Right cardiac atrium (tissue), 5 donors: ENCODE results near the gene QKI. TPM values are rescaled to one million over a fixed set of nuclear protein-coding genes. Genes with fewer than 3 reads are reported as not detected.

Experiments
- ATAC-seq, 2 donors: fragments of 200-7000 bp; cut with Tn5 transposase; one replicate each; pipeline versions ENCODE4 v1.8.0 to v1.9.1; 2020; ENCODE audit warnings: moderate library complexity in 2 of 2, mild to moderate bottlenecking in 1 of 2
- DNase-seq, 3 donors: peaks; one replicate each; pipeline ENCODE4 v3.0.0-alpha.2; 2020
- H3K27ac ChIP-seq: one replicate; pipeline ENCODE4 v1.5.1; 2013; ENCODE audit warnings: mild to moderate bottlenecking, low read length, control low read depth, moderate library complexity
- H3K27me3 ChIP-seq: one replicate; pipeline ENCODE4 v1.6.1; 2013; ENCODE audit not compliant: control insufficient read depth, insufficient read depth
- H3K4me1 ChIP-seq: one replicate; pipeline ENCODE4 v1.6.1; 2013; ENCODE audit warnings: low read length; ENCODE audit not compliant: control insufficient read depth, insufficient read depth
- H3K4me3 ChIP-seq: one replicate; pipeline ENCODE4 v1.5.1; 2013; ENCODE audit warnings: low read length, control low read depth
- H3K9me3 ChIP-seq: one replicate; pipeline ENCODE4 v1.6.1; 2013; ENCODE audit warnings: low read length; ENCODE audit not compliant: control insufficient read depth
- WGBS: extraction: QIAGEN DNeasy Blood & Tissue Kit; methylation state at CpG from one replicate; pipeline ENCODE4 v1.1.7; 2013; 5-methylcytosine and 5-hydroxymethylcytosine counted together
- intact Hi-C, 4 donors: fragments of 100-400 bp; cut with DNase I; formaldehyde crosslinking; loops; one replicate each; pipeline versions ENCODE4 v1.11.0 to v1.14.0; 2022 to 2023
- polyA plus RNA-seq: library from polyadenylated mRNA; stranded (reverse); fragments of 200-250 nt; gene quantifications from one replicate; pipeline ENCODE4 v1.2.3, GENCODE V29; 2013
- total RNA-seq, 4 donors: library from RNA; stranded (reverse); fragmentation: NEBNext Ultra II Directional; extraction: Animal tissue kit (Norgen Biotek cat#: 25700); gene quantifications; one replicate each; pipeline ENCODE4 v1.2.1, GENCODE V29; 2021
- donor health status: healthy with polysubstance abuse.
- donor health status: DM: no; HTN: yes; CAD: no.
- donor health status: DM: no; HTN: no; CAD: no.
- donor health status: DM: no; HTN: yes; CAD: no; lungs with severe emphysema.
- donor health status: DM: yes; HTN: yes; CAD: no.

Gene QKI
- total and polyA plus RNA-seq, 5 donors = 100 to 415 (median 373) TPM

DNA sequence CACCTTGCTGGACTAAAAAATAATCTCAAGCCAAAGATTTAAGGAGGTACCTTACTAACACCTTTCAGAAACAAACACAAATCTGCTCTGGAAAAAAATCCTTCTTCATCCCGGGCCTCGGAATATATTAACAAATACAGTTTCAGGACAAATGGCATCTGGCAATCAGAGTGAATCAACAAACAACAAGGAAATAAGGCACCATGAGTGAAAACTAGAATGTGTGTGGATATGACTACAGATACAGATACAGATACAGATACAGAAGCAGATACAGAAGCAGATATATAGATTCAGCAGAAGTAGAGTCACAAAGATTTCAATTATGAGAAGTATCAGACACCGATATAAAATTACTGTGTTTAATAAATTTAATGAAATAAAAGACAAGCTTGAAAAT is 178.4 kb downstream of the QKI start:
- WGBS = 94% methylated on average over 3 of the region's 3 CpGs
- no peaks in the 10 kb centered on the region for H3K27me3 ChIP-seq
- no peak for ATAC-seq

DNA sequence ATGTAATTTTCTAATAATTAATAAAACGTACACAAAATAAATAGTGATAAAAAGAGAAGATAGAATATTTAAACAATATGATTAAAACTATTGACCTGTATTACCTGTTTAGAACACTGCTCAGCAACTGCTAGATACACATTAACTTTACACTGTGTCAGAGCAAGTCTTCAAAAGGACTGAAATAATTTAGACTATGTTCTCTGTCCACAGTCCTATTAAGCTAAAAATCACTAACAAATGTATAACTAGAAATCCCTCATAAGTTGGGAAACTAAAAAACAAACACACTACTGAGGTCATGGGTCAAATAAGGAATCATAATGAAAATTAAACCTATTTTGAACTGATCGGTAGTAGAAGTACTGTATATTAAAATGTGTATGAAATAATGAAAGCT is 181.7 kb downstream of the QKI start:
- DNase-seq (no peak), ATAC-seq (no peak)
- no peak overlapping the region for H3K27ac ChIP-seq
- no peaks in the 10 kb centered on the region for H3K4me1 ChIP-seq
- no peaks in the 10 kb centered on the region for H3K9me3 ChIP-seq
- no peaks in the 10 kb centered on the region for H3K27me3 ChIP-seq
- intact Hi-C loops = no loop called here
- 96% methylated on average over 2 of the region's 2 CpGs for WGBS
- no peak overlapping the region for H3K4me3 ChIP-seq

More for the DNA sequence above, 178.4 kb downstream of the QKI start:
- intact Hi-C loops = no loop called here
- no peak for DNase-seq
- no peaks in the 10 kb centered on the region for H3K9me3 ChIP-seq
- H3K4me1 ChIP-seq = no peaks in the 10 kb centered on the region
- no peak overlapping the region for H3K4me3 ChIP-seq
- H3K27ac ChIP-seq = no peak overlapping the region

DNA sequence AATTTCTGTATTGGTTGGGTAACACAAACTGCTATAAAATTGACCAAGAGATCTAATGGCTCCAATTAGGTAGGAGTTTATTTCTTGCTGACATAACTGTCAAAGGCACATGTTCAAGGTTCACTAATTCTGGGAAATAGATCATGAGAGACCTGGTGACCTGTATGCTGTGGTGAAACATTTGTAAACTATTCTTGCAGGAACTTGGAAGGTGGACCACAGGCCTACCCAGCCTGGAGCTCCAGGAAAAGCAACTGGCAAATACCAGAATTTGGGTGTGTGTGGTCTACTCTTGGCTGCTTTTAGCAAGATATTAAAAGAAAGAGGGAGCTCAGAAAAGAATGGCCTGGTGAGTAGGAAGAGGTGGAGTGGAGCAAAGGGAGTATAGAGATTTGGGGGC is 184.6 kb downstream of the QKI start:
- DNase-seq (no peak), ATAC-seq (no peak)
- intact Hi-C loops = no loop called here
- Histone ChIP-seq H3K27me3 (no peaks in the 10 kb centered on the region), H3K9me3 (no peaks in the 10 kb centered on the region), H3K4me3 (no peak overlapping the region), H3K27ac (no peak overlapping the region), H3K4me1 (no peaks in the 10 kb centered on the region)

GRCh38 chr6:163599684-163600083 is 185.2 kb downstream of the QKI start:
- no peak for ATAC-seq
- no peak overlapping the region for H3K4me3 ChIP-seq

DNA sequence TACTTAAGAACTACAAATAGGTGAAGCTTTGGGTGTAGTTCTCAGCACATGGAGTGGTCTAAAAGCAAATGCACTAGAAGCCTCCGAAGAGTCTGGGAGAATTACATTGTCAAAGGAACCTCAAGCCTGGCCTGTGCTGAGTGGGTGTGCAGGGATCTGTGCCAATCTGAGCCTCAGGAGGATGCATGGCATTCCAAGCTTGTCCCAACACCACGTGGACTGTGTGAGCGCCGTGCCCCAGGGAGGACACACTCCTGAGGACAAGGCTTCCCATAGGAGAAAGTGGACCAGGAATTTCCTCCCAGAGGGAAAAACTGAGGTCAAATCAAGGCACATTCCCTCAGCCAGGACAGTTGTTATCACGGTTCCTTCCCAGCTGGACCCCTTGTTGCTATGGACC is 185.8 kb downstream of the QKI start:
- 61% methylated on average over 5 of the region's 5 CpGs for WGBS
- intact Hi-C loops = no loop called here
- Histone ChIP-seq H3K9me3 (no peaks in the 10 kb centered on the region), H3K4me1 (no peaks in the 10 kb centered on the region), H3K4me3 (no peak overlapping the region), H3K27ac (no peak overlapping the region), H3K27me3 (no peaks in the 10 kb centered on the region)
- ATAC-seq (peak in 1 of 2 donors; percentile 29), DNase-seq (no peak)

More at GRCh38 chr6:163599684-163600083, 185.2 kb downstream of the QKI start:
- Histone ChIP-seq H3K27ac (no peak overlapping the region), H3K27me3 (no peaks in the 10 kb centered on the region), H3K4me1 (no peaks in the 10 kb centered on the region), H3K9me3 (no peaks in the 10 kb centered on the region)
- intact Hi-C loops = no loop called here
- WGBS = 94% methylated on average over 2 of the region's 2 CpGs
- DNase-seq = no peak

- DNase-seq (no peak), ATAC-seq (peak in 1 of 2 donors; percentile 14)
- Histone ChIP-seq H3K27me3 (no peaks in the 10 kb centered on the region), H3K27ac (no peak overlapping the region), H3K9me3 (no peaks in the 10 kb centered on the region), H3K4me1 (no peaks in the 10 kb centered on the region), H3K4me3 (no peak overlapping the region)
- 93% methylated on average over 9 of the region's 9 CpGs for WGBS
- intact Hi-C loops = no loop called here
These were observed 186.3 kb downstream of the QKI start for GRCh38 chr6:163600781-163601180.

DNA sequence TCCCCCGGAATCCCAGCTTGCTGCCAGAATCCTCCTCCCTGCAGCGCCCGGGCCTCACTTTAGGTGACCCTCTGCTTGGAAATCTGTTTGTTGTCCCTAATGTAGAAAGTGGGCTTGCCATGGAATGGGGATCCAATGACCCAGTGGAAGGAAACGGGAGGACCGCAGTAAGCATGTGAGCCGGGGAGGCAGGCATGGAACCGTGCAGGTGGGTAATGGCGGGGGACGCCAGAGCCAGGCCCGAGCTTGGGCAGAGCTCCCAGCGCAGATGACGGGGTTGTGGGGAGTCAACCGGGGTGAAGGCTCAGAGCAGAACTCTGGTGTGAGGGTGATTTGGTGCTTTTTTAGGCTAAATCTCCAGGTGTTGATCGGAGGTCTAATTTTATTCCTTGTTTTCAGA is 188.3 kb downstream of the QKI start:
- Histone ChIP-seq H3K27ac (no peak overlapping the region), H3K27me3 (no peaks in the 10 kb centered on the region), H3K4me1 (no peaks in the 10 kb centered on the region), H3K4me3 (no peak overlapping the region), H3K9me3 (no peaks in the 10 kb centered on the region)
- WGBS = 94% methylated on average over 14 of the region's 14 CpGs
- no peak for ATAC-seq
- DNase-seq = no peak
- intact Hi-C loops = no loop called here

- no peak for DNase-seq
- H3K27ac ChIP-seq = no peak overlapping the region
- no peaks in the 10 kb centered on the region for H3K9me3 ChIP-seq
- intact Hi-C loops = no loop called here
- no peak for ATAC-seq
- no peaks in the 10 kb centered on the region for H3K4me1 ChIP-seq
- H3K27me3 ChIP-seq = no peaks in the 10 kb centered on the region
- 79% methylated on average over 2 of the region's 2 CpGs for WGBS
- H3K4me3 ChIP-seq = no peak overlapping the region
These were observed 188.9 kb downstream of the QKI start for GRCh38 chr6:163603395-163603794.

DNA sequence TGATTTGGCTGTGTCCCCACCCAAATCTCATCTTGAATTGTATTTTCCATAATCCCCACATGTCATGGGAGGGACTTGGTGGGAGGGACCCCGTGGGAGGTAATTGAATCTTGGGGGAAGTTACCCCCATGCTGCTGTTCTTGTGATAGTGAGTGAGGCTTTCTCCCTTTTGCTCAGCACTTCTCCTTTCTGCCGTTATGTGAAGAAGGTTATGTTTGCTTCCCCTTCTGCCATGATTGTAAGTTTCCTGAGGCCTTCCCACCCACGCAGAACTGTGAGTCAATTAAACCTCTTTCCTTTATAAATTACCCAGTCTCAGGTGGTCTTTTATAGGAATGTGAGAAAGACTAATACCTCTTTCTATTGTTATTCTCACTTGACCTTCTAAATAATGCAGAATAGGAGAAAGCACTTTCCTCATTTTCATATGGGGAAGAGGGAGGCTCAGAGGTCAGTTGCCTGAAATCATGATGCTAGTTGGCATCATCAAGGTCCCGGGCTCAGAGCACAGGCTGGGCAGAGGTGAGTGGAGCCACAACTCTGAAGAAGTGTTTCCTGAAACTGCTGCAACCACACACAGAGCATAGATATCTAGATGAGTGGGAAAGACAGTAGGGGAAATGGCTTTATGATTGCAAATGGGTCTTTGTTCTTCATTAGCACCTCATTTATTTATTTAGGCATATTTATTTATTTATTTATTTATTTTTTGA is 191.0 kb downstream of the QKI start:
- Histone ChIP-seq H3K27ac (no peak overlapping the region), H3K4me1 (no peaks in the 10 kb centered on the region), H3K4me3 (no peak overlapping the region), H3K9me3 (no peaks in the 10 kb centered on the region), H3K27me3 (no peaks in the 10 kb centered on the region)
- intact Hi-C loops = no loop called here
- DNase-seq = no peak
- 90% methylated on average over 4 of the region's 4 CpGs for WGBS
- ATAC-seq = no peak

DNA sequence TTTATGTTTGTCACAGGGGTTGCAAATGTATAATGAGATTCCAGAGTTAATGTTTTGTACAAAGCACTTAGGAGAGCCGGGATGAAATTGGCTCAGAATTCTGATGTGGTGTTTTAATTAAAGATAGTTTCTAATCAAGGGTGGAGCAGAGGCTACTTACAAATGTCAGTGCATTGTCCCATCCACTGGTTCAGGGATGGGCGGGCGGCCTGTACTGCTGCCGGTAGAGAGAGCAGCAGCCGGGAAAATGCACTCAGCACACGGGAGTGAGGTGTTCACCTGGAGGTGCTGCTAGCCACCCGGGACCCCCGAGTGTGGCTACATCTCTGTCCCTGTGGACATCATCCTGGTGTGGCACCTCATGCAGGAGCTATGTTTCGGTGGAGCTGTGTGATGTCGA is 193.3 kb downstream of the QKI start:
- WGBS = 89% methylated on average over 10 of the region's 10 CpGs

DNA sequence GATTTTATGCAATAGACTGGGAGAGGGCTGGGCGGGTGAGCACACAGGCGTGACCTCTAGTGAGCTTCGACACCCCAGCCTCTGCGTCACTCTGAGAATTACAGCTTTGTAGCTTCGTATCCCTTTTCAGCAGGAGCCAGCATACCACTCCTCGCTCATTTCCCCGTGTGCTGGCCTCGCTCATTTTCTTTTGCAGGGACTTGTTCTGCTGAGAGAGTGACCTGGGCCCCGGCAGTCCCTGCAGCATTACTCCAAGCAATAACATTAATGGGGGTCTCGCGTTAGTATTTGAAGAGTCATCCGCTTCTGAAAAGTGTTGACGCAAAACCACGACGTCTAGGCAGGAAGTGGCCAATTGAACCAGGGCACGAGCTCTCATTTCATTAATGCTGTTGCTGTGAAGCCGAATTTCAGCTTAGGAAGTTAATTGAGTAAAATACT is 193.7 kb downstream of the QKI start:
- intact Hi-C loops = no loop called here
- no peaks in the 10 kb centered on the region for H3K9me3 ChIP-seq
- WGBS = 82% methylated on average over 17 of the region's 17 CpGs
- no peaks in the 10 kb centered on the region for H3K4me1 ChIP-seq
- DNase-seq (no peak), ATAC-seq (no peak)
- no peaks in the 10 kb centered on the region for H3K27me3 ChIP-seq
- no peak overlapping the region for H3K27ac ChIP-seq
- H3K4me3 ChIP-seq = no peak overlapping the region

More for the DNA sequence above, 193.3 kb downstream of the QKI start:
- intact Hi-C loops = no loop called here
- Histone ChIP-seq H3K27me3 (no peaks in the 10 kb centered on the region), H3K27ac (no peak overlapping the region), H3K4me1 (no peaks in the 10 kb centered on the region), H3K4me3 (no peak overlapping the region), H3K9me3 (no peaks in the 10 kb centered on the region)
- no peak for ATAC-seq
- DNase-seq = no peak

- H3K4me3 ChIP-seq = no peak overlapping the region
- H3K27me3 ChIP-seq = no peaks in the 10 kb centered on the region
- no peak overlapping the region for H3K27ac ChIP-seq
- no peaks in the 10 kb centered on the region for H3K4me1 ChIP-seq
- WGBS = 56% methylated on average over 8 of the region's 8 CpGs
- intact Hi-C loops = no loop called here
- DNase-seq (no peak), ATAC-seq (no peak)
- H3K9me3 ChIP-seq = no peaks in the 10 kb centered on the region
These were observed 197.7 kb downstream of the QKI start for GRCh38 chr6:163612200-163612599.
